ENCODE results near the gene ABCA3. TPM values are rescaled to one million over a fixed set of nuclear protein-coding genes. Genes with fewer than 3 reads are reported as not detected.

Gene ABCA3
- total and polyA plus RNA-seq, 2 donors from 2014 or later: 5.5 to 35.5 TPM

DNA sequence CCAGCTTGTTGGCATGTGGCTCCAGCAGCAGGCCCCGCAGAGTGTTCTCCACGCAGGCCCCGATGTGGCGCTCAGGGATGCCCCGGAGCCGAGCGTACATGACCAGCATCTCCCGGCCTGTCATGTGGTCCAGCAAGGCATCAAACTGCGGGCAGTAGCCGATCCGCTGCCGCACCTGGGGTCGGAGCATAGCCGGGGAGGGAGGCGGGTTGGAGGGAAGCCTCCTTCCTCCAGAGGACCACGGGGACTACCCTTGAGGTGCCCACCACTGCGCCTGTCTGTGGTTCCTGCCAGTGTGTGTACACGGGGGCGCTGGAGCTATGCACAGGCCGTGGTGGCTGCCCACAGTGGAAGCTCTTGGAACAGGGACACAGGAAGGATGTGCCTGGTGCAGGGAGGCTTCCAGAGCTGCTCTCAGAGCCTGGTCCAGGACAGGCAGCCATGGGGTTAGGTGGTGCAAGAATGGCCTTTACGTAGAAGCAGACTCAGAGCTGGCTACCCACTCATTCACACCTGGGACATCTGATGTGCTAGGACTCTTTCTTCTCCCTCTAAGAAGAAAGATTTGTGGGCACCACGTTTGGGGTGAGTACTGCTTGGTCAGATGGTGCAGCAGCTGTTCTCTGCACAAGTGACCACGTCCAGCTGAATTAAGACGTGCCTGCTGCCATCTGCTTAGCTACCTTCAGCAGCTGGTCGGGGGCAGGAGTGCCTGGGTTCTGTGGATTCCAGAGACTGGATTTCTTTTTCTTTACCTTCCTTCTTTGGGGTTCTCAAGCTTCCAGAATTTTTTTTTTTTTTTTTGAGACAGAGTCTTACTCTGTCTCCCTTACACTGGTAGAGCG lies 61.4 kb downstream of the ABCA3 start:
- H3K4me3 ChIP-seq (ENCODE audit: low read length in 3 of 3): no peak overlapping the region
- H3K27ac ChIP-seq (ENCODE audit: low read depth in 2 of 2, low read length in 2 of 2): no peak overlapping the region
- no peaks in the 10 kb centered on the region for H3K4me1 ChIP-seq (ENCODE audit: control insufficient read depth in 2 of 3, insufficient read depth in 2 of 3, low read depth in 1 of 3, low read length in 3 of 3)
- intact Hi-C loops (cut with DNase I): no loop called here
- TF ChIP-seq CTCF (IDR thresholded peaks at IDR 0.05; ENCODE audit: borderline replicate concordance, extremely low read depth, insufficient read depth): no peak
- no peak for DNase-seq
- H3K9me3 ChIP-seq (ENCODE audit: control insufficient read depth in 2 of 3, insufficient read depth in 1 of 3, low read length in 3 of 3): no peaks in the 10 kb centered on the region
- H3K27me3 ChIP-seq (ENCODE audit: control insufficient read depth, insufficient read depth, low read length): no peaks in the 10 kb centered on the region
- H3K36me3 ChIP-seq (ENCODE audit: control insufficient read depth in 2 of 3, insufficient read depth in 3 of 3, low read length in 3 of 3): no peaks in the 10 kb centered on the region
- no peak for FAIRE-seq
- H3K9ac ChIP-seq (ENCODE audit: low read length in 3 of 3): no peak overlapping the region

DNA sequence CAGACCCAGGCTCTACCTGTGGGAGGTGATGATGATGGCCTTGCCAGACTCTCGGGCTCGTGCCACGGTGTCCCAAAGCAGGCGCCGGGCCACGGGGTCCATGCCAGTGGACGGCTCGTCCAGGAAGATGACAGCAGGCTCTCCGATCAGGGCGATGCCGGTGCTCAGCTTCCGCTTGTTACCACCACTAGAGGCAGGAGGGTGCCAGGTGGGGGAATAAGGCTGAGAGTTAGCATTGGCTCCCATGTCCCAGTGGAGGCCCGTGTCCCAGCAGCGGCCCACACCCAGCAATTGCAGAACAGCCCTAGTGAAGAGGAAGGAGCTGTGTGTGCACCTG lies 62.3 kb downstream of the ABCA3 start:
- Histone ChIP-seq H3K4me1 (ENCODE audit: control insufficient read depth in 2 of 3, insufficient read depth in 2 of 3, low read depth in 1 of 3, low read length in 3 of 3) (no peaks in the 10 kb centered on the region), H3K9me3 (ENCODE audit: control insufficient read depth in 2 of 3, insufficient read depth in 1 of 3, low read length in 3 of 3) (no peaks in the 10 kb centered on the region), H3K36me3 (ENCODE audit: control insufficient read depth in 2 of 3, insufficient read depth in 3 of 3, low read length in 3 of 3) (no peaks in the 10 kb centered on the region), H3K27me3 (ENCODE audit: control insufficient read depth, insufficient read depth, low read length) (no peaks in the 10 kb centered on the region), H3K9ac (ENCODE audit: low read length in 3 of 3) (no peak overlapping the region), H3K27ac (ENCODE audit: low read depth in 2 of 2, low read length in 2 of 2) (no peak overlapping the region), H3K4me3 (ENCODE audit: low read length in 3 of 3) (no peak overlapping the region)
- no peak for TF ChIP-seq CTCF (IDR thresholded peaks at IDR 0.05; ENCODE audit: borderline replicate concordance, extremely low read depth, insufficient read depth)
- intact Hi-C loops (cut with DNase I): no loop called here
- DNase-seq (no peak), FAIRE-seq (no peak)

DNA sequence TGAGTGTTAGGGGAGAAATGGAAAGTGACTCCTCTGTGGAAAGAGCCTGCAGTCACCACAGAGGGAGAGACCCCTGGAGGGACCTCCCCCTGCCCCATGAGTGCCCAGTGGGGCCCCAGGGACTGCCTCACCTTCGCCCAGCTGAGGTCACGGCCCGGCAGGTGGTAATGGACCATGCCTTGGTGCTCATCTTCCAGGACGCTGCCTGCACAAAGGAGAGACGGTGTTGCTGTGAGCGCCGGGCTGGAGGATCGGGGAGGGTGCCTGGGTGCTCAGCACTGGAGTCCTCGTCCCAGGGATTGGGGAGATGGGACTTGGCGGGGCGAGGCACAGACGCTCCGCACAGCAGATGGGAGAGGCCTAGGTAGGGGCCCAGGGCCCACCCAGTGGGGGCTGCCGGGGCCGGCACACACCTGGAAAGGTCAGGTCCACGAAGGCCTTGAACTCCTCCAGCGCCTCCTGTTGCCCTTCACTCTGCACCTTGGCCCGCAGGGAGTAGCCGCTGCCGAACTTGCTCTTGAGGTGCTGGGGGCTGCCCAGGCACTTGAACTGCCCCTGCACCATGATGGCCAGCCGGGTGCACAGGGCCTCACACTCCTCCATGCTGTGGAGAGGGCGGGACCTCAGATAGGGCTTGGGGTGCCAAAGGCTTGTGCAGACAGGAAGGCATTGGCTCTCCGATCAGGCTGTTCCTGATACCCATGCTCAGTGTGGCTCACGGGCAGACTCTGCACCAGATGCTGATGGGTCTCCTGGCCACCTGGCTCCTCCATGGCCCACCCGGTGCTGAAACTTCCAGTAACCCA lies 62.9 kb downstream of the ABCA3 start:
- no peak overlapping the region for H3K27ac ChIP-seq (ENCODE audit: low read depth in 2 of 2, low read length in 2 of 2)
- H3K36me3 ChIP-seq (ENCODE audit: control insufficient read depth in 2 of 3, insufficient read depth in 3 of 3, low read length in 3 of 3): no peaks in the 10 kb centered on the region
- TF ChIP-seq CTCF (IDR thresholded peaks at IDR 0.05; ENCODE audit: borderline replicate concordance, extremely low read depth, insufficient read depth): no peak
- H3K9me3 ChIP-seq (ENCODE audit: control insufficient read depth in 2 of 3, insufficient read depth in 1 of 3, low read length in 3 of 3): no peaks in the 10 kb centered on the region
- no peaks in the 10 kb centered on the region for H3K4me1 ChIP-seq (ENCODE audit: control insufficient read depth in 2 of 3, insufficient read depth in 2 of 3, low read depth in 1 of 3, low read length in 3 of 3)
- no peak overlapping the region for H3K4me3 ChIP-seq (ENCODE audit: low read length in 3 of 3)
- no peak for DNase-seq
- H3K27me3 ChIP-seq (ENCODE audit: control insufficient read depth, insufficient read depth, low read length): no peaks in the 10 kb centered on the region
- no peak for FAIRE-seq
- intact Hi-C loops (cut with DNase I): no loop called here
- H3K9ac ChIP-seq (ENCODE audit: low read length in 3 of 3): no peak overlapping the region
